ENCODE data around the gene RASL11A.

GRCh38 chr13:27280841-27281240 is 10.2 kb downstream of the RASL11A start:
- TF ChIP-seq TCF12 (IDR thresholded peaks at IDR 0.05) = no peak
- no peak for TF ChIP-seq YY1 (IDR thresholded peaks at IDR 0.05; ENCODE audit: low read depth)
- TF ChIP-seq POLR2AphosphoS5 (IDR thresholded peaks at IDR 0.05; ENCODE audit: low read depth, low read length) = no peak
- TF ChIP-seq CTCF (IDR thresholded peaks at IDR 0.05) = no peak
- TF ChIP-seq MAX (IDR thresholded peaks at IDR 0.05; ENCODE audit: low read depth) = no peak
- no peak for TF ChIP-seq SIN3A (IDR thresholded peaks at IDR 0.05; ENCODE audit: borderline replicate concordance, low read depth, low read length)
- TF ChIP-seq MEF2A (IDR thresholded peaks at IDR 0.05; ENCODE audit: borderline replicate concordance, low read depth) = no peak
- TF ChIP-seq REST (IDR thresholded peaks at IDR 0.05; ENCODE audit: low read depth, low read length) = no peak
- no peak for TF ChIP-seq SMC3 (IDR thresholded peaks at IDR 0.05; ENCODE audit: low read depth, low read length)
- no peak for TF ChIP-seq FOSL2 (IDR thresholded peaks at IDR 0.05; ENCODE audit: borderline replicate concordance, low read depth)
- TF ChIP-seq NFIC (IDR thresholded peaks at IDR 0.05; ENCODE audit: borderline replicate concordance) = no peak
- no peak for TF ChIP-seq TAF1 (IDR thresholded peaks at IDR 0.05; ENCODE audit: borderline replicate concordance, low read depth, low read length)
